ENCODE measurements around the gene ZNF132.
"Not testable (repeated sequence)": the region's sequence is repeated elsewhere in the genome, so short reads cannot be mapped to it uniquely, and the experiment has no call there.

ZNF132 gene

GRCh38 chr19:58439576-58440554, at the start of gene ZNF132:
Gene ZNF132, minus strand, starts transcription at chr19:58440153. Its CDS starts 332 bp downstream, at chr19:58439821.
- peak; percentile 95 for FAIRE-seq

GRCh38 chr19:58484349-58484748, 44.4 kb upstream of the ZNF132 start:
- not testable (repeated sequence) for FAIRE-seq

- FAIRE-seq = no peak
These were observed 43.8 kb upstream of the ZNF132 start for GRCh38 chr19:58483776-58484175.

GRCh38 chr19:58482372-58482771, 42.4 kb upstream of the ZNF132 start:
- no peak for FAIRE-seq

DNA sequence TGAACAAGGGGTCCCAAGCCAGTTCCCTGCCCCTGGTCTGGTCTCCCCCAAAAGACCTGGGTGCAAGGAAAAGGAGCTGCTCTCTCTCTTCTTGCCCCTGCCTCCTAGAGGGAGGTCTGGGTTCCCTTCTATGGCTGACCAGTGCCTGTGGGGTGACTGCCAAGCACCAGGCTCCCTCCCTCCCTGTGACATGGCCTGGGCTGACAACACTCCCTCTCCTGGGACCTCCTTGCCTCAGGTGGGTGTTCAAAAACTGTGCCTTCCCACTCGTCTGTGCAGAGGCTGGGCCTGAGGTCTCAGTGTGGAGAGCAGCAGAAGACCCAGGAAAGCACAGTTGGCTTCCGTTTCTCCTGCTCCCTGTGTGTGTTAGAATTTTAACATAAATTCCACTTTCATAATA, 40.9 kb upstream of the ZNF132 start:
- no peak for FAIRE-seq

DNA sequence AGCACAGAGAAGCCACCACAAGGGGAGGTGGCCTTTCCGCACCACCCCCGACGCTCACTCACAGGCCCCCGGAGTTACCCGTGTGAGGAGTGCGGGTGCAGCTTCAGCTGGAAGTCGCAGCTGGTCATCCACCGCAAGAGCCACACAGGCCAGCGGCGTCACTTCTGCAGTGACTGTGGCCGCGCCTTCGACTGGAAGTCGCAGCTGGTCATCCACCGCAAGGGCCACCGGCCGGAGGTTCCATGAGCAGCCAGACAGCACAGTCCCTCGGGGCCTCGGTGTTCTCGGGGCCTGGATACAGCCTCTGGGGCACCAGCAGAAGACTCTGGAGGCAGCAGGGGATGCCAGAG, 40.5 kb upstream of the ZNF132 start:
- no peak for FAIRE-seq

DNA sequence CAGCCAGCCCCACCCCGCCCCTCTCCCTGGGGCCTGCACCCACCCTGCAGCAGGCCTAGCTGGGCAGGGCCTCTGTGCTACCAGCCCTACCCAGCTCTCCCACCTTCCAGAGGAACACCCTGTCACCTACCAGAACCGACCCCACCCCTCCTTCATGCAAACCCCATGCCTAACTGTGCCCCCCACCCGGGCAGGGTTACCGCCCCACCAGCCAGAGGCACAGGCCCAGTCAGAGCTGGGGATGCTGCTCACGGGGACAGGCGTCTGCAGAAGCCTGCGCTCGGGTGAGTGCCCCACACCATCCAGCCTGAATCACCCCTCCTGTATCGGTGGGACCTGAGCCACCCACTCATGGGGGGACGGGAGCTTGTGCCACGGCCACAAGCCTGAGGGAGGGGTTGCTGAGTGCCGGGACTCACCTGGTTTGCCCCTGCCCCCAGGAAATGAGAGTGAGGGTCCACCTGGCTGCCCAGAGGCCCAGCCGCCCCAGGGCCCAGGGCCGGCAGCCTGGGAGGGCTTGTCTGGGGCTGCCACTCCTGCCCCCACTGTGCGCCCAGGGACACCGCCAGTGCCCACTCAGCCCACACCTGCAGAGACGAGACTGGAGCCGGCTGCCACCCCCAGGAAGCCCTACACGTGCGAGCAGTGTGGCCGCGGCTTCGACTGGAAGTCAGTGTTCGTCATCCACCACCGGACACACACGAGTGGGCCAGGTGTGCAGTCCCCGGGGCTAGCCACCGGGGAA, 40.0 kb upstream of the ZNF132 start:
- FAIRE-seq = no peak

DNA sequence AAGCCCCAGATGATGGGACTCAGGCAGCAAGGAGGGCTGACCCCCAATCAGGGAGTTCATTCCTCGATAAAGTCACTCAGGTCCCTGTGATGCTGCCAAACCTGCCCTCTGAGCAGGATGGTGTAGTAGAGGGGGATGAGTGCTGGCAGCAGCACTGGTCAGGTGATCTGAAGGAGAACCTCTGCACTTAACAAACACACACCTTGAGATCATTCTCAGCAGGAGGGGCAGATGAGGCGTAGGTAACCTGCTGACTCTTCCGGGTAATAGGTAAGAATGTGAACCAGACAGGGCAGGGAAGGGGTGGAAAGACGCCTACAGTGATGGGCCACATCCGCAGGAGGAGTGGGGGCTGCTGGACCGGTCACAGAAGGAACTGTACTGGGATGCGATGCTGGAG, 39.4 kb upstream of the ZNF132 start:
- no peak for FAIRE-seq

- no peak for FAIRE-seq
These were observed 37.9 kb upstream of the ZNF132 start for GRCh38 chr19:58477871-58478270.

DNA sequence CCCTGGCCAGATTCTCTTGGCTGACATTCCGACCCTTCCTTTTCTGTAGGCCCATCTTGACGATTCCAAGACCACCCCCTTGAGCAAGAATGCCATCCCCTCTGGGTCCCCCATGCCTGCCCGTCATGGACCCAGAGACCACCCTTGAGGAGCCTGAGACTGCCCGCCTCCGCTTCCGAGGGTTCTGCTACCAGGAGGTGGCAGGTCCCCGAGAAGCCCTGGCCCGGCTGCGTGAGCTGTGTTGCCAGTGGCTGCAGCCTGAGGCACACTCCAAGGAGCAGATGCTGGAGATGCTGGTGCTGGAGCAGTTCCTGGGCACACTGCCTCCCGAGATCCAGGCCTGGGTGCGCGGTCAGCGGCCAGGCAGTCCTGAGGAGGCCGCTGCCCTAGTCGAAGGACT, 37.2 kb upstream of the ZNF132 start:
- FAIRE-seq = no peak

GRCh38 chr19:58476498-58477015, 36.6 kb upstream of the ZNF132 start:
- no peak for FAIRE-seq

DNA sequence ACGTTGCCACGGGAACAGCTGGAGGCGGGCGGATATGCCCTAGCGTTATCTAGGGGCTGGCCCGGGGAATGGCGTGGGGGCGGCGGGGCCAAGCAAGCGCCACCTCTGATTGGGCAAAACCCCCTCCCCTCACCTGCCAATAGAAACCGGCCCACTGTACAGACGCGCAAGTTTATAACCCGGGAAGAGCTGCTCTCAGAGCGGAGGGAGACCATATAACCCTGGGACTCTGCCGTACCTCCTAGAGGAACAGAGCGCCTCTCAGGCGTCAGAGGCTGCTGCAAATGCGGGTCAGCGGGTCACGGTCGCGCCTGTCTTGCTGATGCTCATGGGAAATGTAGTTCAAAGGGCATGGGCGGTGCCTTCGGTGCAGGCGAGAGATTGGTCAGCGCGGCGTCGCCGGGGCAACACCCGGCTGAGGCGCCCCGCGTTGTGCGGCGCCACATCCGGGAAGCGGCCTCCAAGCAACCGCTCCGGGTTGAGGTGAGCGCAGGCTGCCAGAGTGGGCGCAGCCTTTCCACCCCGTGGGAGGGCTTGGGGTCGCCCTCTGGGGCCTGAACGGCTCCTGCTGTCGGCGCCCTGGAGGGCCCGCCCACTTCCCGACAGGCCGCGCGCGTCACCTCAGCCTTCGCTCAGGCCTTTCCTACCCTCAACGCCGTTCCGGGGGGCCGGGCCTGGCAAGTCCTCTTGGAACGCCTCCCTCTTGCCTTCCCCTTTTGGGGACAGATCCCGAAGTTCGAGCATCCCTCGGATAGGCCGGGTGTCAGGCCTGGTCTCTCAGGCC, 36.0 kb upstream of the ZNF132 start, which contains the start of gene ZNF446:
TSS of gene ZNF446 (plus strand) at position 639 of the 784 bp plus-strand sequence. CDS start 867 bp downstream, outside the sequence.
- no peak for FAIRE-seq

DNA sequence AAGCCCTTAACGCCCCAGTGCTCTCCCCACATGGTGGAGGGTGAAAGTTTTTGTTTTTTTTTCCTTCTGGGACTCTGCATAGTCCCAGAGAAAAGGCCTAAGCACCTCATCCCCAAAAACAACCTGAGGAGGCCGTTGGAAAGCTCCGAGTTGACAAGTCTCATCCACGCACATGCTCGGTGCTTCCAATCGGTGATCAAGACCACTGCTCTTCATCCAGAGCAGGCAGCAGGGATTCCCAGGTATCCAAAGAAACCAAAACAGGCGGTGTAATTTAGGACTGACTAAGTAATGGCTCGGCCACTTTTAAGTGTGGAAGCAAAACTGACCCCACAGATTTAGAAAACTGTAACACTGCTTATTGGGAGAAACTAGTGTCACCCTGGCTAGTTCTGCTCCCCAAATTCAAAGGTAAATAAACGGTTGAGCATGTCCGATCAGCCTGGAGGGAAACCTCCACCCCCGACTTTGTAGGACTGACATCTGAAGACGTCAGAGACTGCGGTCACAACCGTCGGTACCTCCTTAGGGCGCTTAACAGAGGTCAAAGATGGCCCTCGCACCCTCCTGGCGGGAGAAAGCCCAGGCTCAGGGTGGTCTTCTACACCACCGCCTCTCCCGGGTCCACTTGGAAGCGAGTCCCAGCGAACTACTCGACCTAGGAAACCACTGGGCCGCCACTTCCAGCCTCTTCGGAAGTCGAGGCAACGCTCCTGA, 35.2 kb upstream of the ZNF132 start:
- no peak for FAIRE-seq

- FAIRE-seq = no peak
These were observed 34.5 kb upstream of the ZNF132 start for GRCh38 chr19:58474291-58474996.

DNA sequence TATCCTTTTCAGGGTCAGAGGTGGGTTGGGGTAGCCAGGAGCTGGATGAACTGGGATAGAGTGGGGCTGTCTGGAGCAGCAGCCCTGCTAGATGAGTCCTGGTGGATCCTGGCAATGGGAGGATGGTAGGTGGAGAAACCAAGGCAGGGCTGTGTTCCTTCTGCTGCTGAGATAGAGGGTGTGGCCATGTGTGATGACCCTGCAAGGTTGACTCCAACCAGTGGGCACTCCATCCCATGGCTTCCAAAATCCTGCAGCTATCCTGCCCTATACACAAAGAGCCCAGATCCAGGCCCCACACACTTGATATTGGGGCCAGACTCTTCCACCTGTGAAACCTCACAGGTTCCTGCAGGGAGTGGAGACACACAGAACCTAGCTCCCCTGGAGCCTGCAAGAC, 33.8 kb upstream of the ZNF132 start:
- no peak for FAIRE-seq

- no peak for FAIRE-seq
These were observed 31.8 kb upstream of the ZNF132 start for GRCh38 chr19:58471736-58472135.

- FAIRE-seq = not testable (repeated sequence)
These were observed 31.0 kb upstream of the ZNF132 start for GRCh38 chr19:58470837-58471543.

DNA sequence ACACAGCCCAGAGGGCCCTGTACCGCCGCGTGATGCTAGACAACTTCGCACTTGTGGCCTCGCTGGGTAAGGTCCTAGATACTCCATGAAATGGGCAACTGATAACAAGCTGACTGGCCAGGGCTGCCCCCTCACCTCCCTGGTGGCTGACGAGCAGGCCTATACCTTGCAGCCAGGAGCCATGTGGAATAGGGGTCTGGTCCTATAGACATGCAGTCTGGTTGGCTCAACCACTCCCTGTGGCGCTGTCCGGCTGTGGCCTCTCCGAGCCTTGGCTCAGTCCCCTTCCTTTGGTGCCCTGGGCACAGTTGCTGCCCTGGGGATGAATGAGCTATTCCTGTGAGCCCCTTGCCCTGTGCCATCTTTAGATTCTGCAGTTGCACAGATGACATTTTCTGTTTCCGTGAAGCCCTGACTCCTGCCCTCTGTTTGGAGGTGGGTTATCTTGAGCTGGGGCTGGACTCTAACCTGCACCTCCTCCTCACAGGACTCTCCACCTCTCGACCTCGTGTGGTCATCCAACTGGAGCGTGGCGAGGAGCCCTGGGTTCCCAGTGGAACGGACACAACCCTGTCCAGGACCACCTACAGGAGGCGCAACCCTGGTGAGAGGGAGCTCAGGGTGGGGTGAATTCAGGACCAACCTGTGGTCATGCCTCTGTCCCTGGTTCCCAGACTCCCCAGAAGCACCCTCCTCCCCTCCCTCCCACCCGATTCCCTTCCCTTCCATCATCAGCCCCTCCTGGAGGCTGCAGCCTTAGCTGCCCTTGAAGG, 29.5 kb upstream of the ZNF132 start:
- FAIRE-seq = no peak

GRCh38 chr19:58468216-58468839, 28.4 kb upstream of the ZNF132 start:
- FAIRE-seq = no peak

All from colon (tissue), 2 donors.